ENCODE results near the gene CCDC102B.
"Not testable (repeated sequence)": the region's sequence is repeated elsewhere in the genome, so short reads cannot be mapped to it uniquely, and the experiment has no call there.

CCDC102B gene

DNA sequence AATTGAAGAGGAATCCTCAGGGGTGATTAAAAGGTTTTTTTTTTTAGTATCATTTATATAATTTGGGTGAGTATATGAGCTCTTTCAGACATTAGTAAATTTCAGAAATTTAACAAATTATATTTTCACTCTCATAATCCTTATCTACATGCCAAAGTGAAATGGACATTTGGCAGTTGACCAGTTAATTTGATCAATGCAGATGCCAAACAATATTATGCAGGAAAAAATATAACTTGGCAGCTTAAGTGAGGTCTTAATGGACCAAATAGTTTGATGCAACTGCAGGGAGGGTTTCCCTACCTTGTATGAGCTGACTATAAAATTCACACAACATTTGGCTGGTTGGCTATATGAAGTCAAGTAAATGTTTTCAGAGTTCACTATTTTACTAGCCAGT, 185.2 kb downstream of the CCDC102B start:
- DNase-seq, result no peak

DNA sequence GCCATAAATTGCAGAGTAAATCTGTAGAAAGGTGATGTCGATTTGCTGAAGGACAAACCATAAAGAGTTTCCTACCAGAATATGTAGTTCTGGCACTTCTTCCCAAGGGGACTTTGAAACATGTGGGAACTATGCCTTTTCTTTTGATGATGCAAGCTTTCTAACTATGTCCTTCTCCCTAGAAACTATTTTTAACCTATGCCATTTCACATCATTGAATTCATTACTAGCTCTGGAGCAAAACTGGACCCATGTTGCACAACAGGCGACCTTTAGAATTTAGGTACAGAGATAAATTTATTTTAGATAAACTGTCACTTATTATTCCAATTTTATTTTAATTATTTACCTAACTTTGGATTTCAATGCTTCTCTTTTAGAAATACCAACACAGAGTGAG, 186.5 kb downstream of the CCDC102B start:
- no peak for DNase-seq

DNA sequence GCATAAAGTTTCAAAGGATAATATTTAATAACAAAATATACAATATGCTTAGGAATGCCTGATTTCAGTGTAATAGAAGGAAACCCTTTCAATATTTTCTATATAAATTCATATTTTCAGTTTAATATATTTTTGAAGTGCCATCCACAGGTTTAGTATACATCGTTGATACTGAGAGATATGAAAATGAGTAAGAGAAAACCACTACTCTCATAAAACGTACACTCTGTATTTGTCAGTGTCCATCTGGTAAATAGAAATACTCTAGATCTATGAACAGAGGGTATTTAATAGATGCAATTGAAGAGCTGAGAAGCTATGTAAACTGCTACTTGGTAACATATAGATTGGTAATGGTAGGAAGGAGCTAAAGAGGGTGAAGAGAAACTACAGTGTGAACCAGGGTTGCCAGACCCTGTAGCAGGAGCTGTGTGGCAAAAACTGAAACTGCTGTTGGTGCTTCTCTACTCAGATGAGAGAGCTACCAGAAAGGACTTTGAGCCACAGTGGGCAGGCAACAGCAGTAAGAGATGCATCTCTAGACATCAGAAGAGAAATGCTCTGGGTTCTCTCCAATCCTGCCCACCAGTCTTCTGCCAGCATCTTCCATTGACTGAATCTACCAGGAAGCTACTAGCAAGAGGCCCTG, 187.4 kb downstream of the CCDC102B start:
- DNase-seq, result no peak

DNA sequence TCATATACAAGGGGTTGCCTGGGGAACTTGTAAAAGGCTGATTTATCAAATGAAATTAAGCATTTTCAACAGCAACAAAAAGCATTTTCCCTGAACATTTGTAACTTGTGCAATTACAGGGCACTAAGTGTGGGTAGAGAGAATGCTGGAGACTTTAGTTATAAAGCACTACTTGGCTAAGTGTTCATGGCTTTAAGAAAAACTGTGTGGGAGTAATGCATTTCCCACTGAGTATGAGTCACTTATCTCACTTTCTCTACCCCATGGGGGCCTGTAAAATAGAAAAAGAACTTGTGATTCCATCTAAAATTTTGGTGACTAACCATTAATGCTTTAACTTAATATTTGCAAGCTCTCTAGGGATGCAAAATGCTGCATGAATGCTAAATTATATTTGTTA, 193.4 kb downstream of the CCDC102B start:
- no peak for DNase-seq

DNA sequence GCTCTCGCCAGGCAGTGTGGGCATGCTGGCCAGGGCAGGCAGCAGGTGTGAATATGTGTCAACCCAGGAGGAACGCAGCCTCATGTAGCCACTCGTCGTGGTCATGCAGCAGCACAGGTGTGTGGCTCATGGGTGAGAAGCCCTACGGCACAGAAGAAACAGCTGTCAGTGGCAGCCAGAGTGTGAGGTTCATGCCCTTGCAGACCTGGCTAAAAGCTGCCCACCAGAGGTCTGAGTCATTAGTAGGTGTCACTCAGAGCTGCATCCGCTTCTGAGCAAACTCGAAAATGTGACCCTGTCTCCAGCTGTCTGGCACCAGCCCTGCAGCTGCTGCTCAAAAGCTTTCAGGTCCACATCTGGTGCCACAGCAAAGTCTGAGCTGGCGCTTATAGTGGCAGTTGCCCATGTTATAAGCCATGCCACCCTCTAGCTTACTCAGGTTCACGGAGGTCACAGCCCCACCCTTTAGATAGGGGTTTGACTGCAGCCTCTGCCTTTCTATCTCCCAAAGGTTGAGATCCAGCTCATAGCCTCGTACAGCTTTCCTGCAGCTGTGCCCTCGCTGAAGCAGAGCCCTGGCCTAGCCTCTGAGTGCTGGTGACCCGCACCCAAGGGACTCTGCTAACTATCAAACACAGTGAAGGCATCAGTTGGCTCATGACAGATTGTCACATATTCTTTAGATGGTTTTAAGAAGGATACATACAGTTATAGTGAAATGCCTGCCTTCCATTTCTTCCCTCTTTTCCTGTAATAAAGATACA, 195.0 kb downstream of the CCDC102B start:
- DNase-seq, result no peak

DNA sequence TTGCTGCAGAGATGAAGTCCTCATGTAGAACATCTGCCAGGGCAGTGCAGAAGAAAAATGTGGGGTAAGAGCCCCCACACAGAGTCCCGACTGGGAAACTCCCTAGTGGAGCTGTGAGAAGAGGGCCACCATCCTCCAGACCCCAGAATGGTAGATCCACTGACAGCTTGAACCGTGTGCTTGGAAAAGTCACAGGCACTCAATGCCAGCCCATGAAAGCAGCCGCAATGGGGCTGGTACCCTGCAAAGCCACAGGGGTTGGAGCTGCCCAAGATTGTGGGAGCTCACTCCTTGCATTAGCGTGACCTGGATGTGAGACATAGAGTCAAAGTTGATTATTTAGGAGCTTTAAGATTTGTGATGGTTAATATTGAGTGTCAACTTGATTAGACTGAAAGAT, 197.8 kb downstream of the CCDC102B start:
- DNase-seq, result no peak

DNA sequence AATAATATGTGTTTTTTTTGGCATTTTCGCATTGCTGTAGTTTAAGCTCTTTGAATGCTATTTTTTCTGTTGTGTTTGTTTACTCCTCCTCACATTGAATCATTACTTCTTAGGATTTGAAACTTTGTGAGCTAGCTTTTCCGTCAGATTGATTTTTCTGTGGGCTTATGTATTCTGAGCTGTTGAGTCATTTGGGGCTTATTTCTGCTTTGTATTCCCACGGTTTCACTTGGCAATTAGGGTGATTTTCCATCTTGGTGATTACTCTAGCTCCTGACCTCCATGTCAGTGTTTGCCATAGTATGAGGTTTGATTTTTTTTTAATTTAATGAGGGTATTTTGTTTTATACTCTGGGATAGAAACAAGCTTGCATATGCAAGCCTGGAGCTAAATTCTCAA, 200.0 kb downstream of the CCDC102B start:
- no peak for DNase-seq

DNA sequence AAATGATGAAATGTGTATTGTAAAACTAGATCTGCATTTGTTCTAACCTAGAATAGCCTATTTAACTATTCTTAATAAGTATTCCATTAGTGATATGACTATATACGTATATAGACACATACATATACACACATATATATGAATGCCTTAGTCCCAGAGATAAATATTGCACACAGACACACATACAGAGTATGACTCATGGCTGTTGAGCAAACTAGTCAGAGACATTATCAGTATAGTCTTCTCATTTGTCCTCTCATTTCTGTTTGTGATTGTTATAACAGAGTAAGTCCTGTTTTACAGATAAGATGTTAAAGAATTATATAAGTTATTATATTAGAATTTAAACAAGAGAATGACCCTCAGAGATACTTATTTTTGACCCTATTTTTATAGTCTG, 202.5 kb downstream of the CCDC102B start:
- DNase-seq, result no peak

DNA sequence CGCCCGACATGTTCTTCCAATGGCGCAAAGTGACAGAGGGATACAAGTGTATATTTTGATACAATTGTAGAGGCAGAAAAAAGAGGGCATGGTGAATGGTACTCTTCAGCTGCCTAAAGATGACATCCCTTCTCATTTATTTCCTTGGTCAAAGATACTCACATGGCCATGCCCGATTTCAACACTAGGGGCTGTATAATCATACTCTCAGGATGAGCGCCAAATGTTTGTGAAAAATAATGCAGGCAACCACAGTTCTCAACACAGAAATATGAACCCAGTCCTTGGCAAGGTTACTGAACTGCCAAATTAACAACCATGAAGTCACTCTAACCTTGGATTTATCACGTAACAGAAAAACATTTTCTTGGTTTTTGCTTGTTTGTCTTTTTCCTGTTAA, 204.4 kb downstream of the CCDC102B start:
- DNase-seq, result no peak

DNA sequence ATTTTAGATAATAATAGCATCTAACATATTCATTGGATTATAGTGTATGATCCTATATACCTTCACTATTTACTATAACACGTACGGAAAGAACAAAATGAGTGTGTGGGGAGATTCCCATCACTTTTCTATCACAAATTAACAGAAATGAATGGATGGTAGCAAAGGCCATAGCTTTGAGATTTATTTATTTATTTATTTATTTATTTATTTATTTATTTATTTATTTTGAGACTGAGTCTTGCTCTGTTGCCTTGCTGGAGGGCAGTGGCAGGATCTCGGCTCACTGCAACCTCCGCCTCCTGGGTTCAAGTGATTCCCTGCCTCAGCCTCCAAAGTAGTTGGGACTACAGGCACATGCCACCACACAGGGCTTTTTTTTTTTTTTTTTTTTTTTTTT, 208.3 kb downstream of the CCDC102B start:
- DNase-seq, result not testable (repeated sequence)

DNA sequence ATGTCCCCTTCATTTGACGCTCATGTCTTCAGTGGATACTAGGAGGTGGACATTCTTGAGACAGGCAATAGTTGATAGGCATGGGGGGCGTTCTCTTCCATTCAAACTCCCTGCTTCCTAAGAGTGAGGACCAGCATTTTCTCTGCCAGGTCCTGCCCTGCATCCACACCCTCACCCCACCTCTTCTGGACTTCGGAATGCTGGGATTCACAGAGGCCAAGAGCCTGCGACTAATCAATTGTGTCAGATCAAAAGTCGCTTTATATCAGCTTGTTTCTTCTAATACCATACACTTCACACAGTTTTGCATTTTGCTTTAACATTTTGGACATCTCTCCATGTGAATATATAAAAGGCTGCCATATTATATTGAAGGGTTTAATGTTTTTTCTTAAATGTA, 210.7 kb downstream of the CCDC102B start:
- no peak for DNase-seq

DNA sequence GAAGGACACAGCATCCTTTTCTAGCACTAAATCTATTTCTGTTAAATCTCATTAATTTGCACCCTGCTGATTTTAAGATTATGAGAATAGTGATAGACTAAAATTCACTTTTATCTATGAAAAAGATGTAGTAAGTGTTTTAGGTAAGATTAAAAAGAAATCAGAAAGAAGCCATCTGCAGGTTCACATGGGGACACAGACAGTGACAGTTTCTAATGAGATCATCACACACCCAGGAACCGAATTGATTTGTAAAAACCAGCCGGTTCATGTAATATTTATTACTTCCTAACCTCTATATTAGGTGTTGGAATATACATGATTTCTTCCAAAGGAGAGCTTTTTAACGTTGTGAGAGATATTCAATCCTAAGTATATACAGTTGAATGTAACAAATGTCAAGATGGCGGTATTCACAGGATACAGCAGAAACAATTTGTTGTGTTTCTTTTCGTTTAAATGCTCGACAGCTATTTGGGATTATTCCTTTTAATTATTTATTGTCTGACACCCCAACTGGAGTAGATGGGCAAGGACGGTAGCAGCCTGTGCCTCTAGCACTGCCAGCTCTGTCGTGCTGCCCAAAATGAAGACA, 223.4 kb downstream of the CCDC102B start:
- DNase-seq, result no peak

DNA sequence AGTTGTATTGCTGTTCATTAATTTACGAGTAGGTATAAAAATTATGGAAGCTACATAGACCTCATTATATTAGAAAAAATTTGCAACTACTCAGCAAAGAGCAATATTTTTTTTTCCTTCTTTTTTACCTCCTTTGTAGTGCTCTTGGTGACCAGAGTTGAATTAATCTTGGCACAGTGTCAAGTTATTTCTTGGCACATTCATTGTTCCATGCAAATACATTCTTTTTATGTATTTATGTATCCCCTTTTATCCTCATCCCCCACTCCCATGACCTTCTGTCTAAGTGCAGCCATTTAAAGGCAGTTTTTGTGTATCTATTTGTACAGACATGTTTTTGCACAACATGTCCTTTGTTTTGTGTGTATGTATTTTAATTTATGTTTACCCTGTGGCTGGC, 224.5 kb downstream of the CCDC102B start:
- DNase-seq, result no peak

DNA sequence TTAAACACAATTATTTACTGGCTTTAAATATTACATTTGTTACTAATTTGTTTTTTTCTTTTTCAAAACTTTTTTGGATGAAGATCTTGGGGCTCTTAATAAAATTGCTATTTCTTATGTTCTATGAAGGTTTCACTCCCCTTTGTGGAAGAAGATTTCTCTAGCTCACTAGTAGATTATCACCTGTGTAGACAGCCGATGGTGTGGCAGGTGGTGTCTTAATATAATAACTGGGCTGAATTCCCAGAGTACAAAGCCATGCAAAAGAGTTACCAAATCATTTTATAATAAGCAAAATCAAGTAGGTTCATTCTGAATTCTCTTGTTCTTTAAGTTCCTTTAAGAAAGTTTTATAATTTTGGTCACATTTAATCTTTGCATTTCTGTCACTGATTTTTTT, 233.7 kb downstream of the CCDC102B start:
- DNase-seq, result no peak

DNA sequence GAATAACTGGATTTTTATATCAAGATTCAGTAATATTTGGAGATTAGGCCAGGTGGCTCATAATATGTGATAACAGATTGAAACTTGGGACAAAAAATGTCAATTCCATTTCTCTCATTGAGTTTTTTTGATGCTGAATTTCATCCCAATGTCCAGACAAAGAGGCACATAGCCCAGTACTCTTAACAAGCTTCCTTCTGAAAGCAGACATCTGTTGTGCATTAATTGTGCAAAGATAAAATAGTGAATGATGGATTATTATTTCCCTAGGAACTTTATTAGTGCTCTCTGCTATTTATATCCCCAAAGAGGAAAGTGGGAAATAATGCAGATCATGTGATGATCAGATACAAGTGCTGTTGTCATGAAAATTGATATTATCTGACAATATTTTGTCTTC, 234.1 kb downstream of the CCDC102B start:
- DNase-seq, result no peak

DNA sequence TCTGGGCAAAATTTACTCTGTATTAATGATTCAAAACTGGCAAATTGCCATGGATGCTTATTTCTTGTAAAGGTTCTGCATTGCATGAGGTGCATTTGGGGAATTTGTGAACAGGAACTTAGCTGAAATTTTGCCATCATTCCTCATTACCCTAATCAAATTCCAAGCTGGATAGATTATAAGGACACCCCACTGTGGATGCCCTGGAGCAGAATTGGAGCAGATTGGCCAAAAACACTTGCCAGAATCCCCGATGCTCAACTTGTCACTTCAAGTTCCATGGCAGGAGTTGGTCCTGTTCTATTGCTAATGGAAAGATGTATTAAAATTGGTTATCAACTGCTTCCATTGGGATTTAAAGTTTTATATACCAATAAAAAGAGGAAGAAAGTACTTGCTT, 237.9 kb downstream of the CCDC102B start:
- DNase-seq, result no peak

DNA sequence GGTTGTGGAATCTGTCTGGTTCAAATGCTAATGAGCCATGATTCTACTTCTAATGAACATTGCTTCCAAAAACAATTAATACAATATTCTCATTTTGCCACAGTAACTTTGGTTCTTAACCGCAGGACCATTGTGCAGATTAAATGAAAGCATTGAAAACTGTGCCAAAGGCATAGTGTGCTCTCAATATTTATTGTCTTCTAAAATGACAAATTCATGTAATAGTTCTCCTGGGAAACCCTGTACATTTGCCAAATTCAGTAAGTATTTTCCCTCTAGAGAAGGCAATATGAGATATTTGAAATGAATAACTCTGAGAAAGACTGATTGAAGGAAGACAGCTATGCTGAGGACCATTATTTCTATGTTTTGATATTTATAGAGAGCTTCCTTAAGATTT, 246.3 kb downstream of the CCDC102B start:
- DNase-seq, result no peak

DNA sequence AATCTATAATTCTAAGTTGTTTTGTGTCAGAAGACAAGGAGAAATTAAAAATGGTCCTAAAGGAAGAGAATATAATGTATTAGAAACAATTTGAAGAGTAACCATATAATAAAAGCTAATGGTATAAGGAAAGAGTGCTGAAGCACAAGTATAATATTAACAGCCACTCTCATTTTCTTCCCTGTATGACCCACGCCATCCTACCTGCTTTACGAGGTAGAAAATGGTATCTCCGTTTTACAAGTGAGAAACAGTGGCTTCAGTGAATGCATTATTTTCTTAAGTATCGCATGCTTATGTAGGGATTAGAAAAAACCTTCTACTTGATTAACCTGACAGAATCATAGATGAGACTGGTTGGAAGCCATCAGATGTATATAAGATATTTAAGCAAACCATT, 266.2 kb downstream of the CCDC102B start:
- no peak for DNase-seq

DNA sequence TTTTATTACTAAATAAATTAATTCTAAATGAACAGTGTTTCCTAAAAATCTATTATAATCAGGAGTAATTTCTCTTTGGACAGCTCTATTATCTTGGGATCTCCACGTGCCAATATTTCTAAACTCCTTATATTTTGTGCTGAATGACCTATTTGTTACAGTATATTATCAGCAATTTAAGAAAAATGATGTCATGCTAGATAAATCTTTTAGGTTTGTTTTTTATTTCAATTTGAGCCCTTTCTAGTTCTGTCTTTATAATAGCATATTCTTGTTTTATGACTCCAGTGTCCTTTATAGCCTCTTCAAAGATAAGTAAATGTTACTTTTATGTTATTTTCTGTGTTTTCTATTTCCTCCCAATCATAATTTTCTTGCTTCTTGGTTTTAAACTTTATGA, 269.2 kb downstream of the CCDC102B start:
- no peak for DNase-seq

DNA sequence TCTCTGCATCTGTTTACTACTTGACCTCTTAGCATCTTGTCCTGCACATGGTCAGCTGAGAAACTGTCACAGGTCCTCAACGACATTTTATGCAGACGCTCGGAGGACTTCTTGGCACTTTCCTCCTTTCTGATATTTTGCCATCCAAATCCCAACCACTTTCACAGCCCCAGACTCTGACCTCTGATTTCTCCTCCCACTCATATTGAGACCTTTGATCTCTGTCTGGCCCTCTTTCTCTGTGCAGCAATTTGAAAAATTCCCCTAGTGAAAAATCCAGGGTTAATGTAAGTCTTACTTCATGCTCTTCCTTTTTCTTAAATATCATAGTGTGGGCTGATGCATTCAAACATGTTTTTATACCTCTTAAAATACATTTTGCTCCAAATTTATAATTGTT, 273.8 kb downstream of the CCDC102B start:
- DNase-seq, result no peak

DNA sequence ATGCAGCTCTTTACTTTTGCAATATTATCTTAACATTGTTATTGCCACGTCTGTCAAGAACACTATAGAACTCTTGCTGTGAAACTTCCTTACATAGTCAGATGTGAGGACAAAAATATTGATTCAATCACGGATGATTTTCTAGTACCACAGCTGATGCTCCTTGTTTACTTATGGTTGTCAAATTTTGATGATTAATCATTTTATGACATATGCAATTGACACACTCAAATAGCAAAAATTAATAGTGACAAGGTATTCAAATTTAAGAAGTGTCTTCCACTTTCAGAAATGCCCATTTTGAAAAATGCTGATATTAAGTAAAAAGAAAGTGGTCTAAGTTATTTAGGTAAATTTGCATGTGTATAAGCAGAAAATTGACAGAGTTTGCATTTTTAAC, 284.0 kb downstream of the CCDC102B start:
- no peak for DNase-seq

DNA sequence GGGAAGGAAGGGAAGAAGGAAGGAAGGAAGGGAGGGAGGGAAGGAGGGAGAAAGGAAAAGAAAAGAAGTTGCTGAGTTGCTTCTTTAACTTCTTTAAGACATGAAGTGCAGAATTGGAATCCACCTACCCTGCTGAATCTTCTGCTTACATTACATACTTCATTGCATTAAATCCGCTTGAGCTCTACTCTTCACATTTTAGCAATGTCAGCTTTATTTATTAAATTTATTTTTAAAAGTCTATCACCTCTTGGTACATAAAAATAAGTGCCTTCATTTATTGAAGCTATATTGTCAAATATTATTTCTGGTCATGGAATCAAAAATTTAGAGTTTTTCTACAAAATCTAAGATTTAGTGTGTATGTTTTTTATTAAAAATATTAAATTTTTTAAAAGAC, 284.6 kb downstream of the CCDC102B start:
- no peak for DNase-seq

DNA sequence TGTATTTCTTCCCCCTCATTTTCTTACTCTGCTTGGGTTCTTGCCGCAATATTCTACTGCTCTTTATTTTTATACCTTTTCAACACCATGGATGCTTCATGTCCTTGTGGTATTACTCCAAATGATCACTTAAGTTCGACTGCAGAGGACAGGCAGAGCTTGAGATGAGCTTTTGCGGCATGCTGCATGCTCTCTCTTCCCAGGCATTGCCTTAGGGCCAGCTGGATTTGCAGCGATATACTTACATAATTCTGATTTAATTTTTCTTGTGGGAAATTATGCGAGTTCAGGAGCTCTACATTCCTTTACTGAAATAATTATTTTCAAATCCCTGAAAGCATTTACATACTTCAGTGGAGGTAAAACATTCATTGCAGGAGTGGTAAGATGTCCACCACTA, 288.1 kb downstream of the CCDC102B start:
- DNase-seq, result no peak

DNA sequence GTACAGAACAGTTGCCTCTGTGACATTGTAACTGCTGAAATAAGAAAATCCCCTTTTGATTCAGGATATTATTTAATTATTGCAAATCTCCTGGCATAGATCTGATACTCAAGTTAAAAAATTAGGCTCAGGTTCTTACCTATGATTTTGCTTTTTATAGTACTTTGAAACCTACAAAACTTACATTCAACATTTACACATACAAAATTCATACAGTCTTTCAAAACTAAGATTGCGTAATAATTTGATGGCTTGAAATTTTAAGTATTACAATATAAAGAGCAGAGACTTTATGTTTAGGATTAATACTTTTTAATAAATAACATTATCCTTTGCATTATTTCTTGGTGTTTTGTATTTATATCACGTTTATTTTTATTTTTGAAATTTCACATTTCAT, 291.1 kb downstream of the CCDC102B start:
- no peak for DNase-seq

DNA sequence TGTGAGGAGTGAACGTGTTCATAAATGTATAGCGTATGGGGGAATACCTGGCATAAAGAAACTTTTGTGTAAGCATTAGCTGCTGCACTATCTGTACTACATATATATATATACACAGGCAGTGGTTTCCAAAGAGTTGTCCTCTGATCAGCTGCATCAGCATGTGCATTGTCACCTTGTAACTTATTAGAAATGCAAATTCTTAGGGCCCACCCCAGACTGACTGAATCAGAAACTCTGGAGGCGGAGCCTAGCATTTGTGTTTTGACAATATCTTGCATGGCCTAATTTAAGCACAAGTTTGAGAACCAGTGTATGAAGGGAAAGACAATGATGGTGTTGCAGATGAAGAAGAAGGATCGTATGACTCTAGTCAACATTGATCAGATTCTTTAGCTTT, 299.5 kb downstream of the CCDC102B start:
- DNase-seq, result no peak
